Uterus (tissue), 2 donors: Measurements from ENCODE around the gene NEK8.

ENCODE experiments used
- POLR2A ChIP-seq, 2 donors: fragments of 450-650 bp; IDR thresholded peaks; one replicate each; pipeline ENCODE4 v1.6.1; 2016; ENCODE audit warnings: antibody characterized with exemption in 2 of 2, mild to moderate bottlenecking in 1 of 2, moderate library complexity in 1 of 2
- TF ChIP-seq, protein P1 (sequence below), 4 experiments: fragments of 200-600 bp in 2 of 4; fragments of 450-650 bp in 2 of 4; sonication (generic) in 2 of 4; IDR thresholded peaks; one replicate each; pipeline ENCODE4 v1.5.1; 2016 to 2019; ENCODE audit warnings: antibody characterized with exemption in 4 of 4, mild to moderate bottlenecking in 2 of 4, moderate library complexity in 1 of 4

DNA sequence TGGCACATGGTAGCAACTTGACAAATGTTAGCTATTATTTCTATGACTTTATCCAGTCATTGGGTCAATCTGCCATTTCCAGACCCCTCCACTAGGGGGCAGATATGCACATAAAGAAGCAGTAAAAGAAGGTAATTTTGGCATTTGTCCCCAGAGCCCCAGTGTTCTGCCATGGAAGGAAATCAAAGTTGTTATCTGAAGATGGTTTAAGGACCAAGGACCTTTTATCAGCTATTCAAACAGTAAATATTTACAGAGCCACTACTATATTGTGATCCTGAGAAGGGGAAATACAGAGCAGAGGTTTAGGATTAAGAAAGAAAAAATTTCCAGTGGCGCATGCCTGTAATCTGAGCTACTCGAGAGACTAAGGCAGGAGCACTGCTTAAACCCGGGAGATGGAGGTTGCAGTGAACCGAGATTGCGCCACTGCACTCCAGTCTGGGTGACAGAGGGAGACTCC lies 35.2 kb downstream of the NEK8 start:
- TF ChIP-seq, protein P1, sequence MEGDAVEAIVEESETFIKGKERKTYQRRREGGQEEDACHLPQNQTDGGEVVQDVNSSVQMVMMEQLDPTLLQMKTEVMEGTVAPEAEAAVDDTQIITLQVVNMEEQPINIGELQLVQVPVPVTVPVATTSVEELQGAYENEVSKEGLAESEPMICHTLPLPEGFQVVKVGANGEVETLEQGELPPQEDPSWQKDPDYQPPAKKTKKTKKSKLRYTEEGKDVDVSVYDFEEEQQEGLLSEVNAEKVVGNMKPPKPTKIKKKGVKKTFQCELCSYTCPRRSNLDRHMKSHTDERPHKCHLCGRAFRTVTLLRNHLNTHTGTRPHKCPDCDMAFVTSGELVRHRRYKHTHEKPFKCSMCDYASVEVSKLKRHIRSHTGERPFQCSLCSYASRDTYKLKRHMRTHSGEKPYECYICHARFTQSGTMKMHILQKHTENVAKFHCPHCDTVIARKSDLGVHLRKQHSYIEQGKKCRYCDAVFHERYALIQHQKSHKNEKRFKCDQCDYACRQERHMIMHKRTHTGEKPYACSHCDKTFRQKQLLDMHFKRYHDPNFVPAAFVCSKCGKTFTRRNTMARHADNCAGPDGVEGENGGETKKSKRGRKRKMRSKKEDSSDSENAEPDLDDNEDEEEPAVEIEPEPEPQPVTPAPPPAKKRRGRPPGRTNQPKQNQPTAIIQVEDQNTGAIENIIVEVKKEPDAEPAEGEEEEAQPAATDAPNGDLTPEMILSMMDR (IDR thresholded peaks at IDR 0.05) = peak; percentile 80 to 90 (median 84)
- TF ChIP-seq POLR2A (IDR thresholded peaks at IDR 0.05) = no peak
